Panc1 (cell line): ENCODE results near the gene HAUS5. TPM values are rescaled to one million over a fixed set of nuclear protein-coding genes. Genes with fewer than 3 reads are reported as not detected.

Experiments used
- ATAC-seq: fragments of 200-7000 bp; cut with Tn5 transposase; 2 replicates; pipeline ENCODE4 v1.9.1; 2020; ENCODE audit warnings: mild to moderate bottlenecking, moderate library complexity
- BruUV-seq: library from RNA; stranded (reverse); fragments of 400-500 nt; replicated peaks from 2 replicates; lab custom pipeline; 2021; lab: Mats Ljungman, UMichigan
- CTCF ChIA-PET: fragments of 300-600 bp; sonication (Branson Sonifier 250); formaldehyde crosslinking; loops from one replicate; lab custom pipeline; 2022; ENCODE audit warnings: antibody characterized with exemption; lab: Charles Lee
- POLR2A ChIA-PET: fragments of 300-600 bp; sonication (Branson Sonifier 250); formaldehyde crosslinking; loops from one replicate; lab custom pipeline; 2022; ENCODE audit warnings: antibody characterized with exemption; lab: Charles Lee
- DNase-seq: peaks from one replicate; pipeline ENCODE4 v3.0.0-alpha.2; 2010; ENCODE audit warnings: low read depth, low spot score
- H3K27ac ChIP-seq: 2 replicates; pipeline ENCODE4 v1.5.1; 2011; ENCODE audit warnings: mild to moderate bottlenecking, low read length, inconsistent platforms
- H3K27me3 ChIP-seq: fragments of 200-500 bp; sonication (Bioruptor generic); 2 replicates; pipeline ENCODE4 v1.6.0; 2014; ENCODE audit warnings: low read length, inconsistent platforms; ENCODE audit not compliant: control insufficient read depth, insufficient read depth
- H3K36me3 ChIP-seq: fragments of 200-500 bp; sonication (Bioruptor generic); 2 replicates; pipeline ENCODE4 v1.5.1; 2014; ENCODE audit warnings: inconsistent platforms, mild to moderate bottlenecking, low read length, moderate library complexity; ENCODE audit not compliant: control insufficient read depth, insufficient read depth
- H3K4me1 ChIP-seq: 2 replicates; pipeline ENCODE4 v1.5.1; 2011; ENCODE audit warnings: inconsistent platforms, mild to moderate bottlenecking, low read length, moderate library complexity; ENCODE audit not compliant: control insufficient read depth, insufficient read depth
- H3K4me3 ChIP-seq, 2 experiments: 2 replicates each; pipeline ENCODE4 v1.5.1; 2011 to 2012; ENCODE audit warnings: low read depth in 2 of 2, low read length in 2 of 2, mild to moderate bottlenecking in 2 of 2, inconsistent platforms in 1 of 2, moderate library complexity in 1 of 2
- H3K9me3 ChIP-seq: fragments of 200-500 bp; sonication (Bioruptor generic); 2 replicates; pipeline ENCODE4 v1.5.1; 2014; ENCODE audit warnings: low read depth, mild to moderate bottlenecking, inconsistent platforms, low read length, moderate library complexity; ENCODE audit not compliant: control insufficient read depth, insufficient read depth
- POLR2AphosphoS5 ChIP-seq: IDR thresholded peaks from 2 replicates; pipeline ENCODE4 v1.6.1; 2012; ENCODE audit warnings: mild to moderate bottlenecking, low read depth, low read length, moderate library complexity
- SIN3A ChIP-seq: IDR thresholded peaks from 2 replicates; pipeline ENCODE4 v1.6.1; 2012; ENCODE audit warnings: low read depth, mild to moderate bottlenecking, low read length, moderate library complexity, borderline replicate concordance; ENCODE audit not compliant: insufficient read depth
- TCF7L2 ChIP-seq: IDR thresholded peaks from 2 replicates; pipeline ENCODE4 v1.6.1; 2011; ENCODE audit warnings: mild to moderate bottlenecking, low read depth, low read length, inconsistent platforms
- in situ Hi-C: cut with HindIII; loops from 2 replicates; pipeline ENCODE4 v1.10.0; 2016; ENCODE audit warnings: low sequenced_read_pairs, low pct_unique_long_range_greater_than_20kb
- intact Hi-C: fragments of 100-400 bp; cut with micrococcal nuclease; formaldehyde crosslinking; loops from one replicate; pipeline ENCODE4 v1.10.0; 2022; ENCODE audit not compliant: unreplicated experiment
- total RNA-seq: library from RNA; stranded (reverse); gene quantifications from one replicate; pipeline ENCODE4 v1.2.1, GENCODE V29; 2021; ENCODE audit not compliant: unreplicated experiment
- TF ChIP-seq, protein P1 (sequence below), 2 experiments: IDR thresholded peaks; 2 replicates each; pipeline ENCODE4 v1.6.1; 2011 to 2012; ENCODE audit warnings: low read depth in 2 of 2, control low read depth in 1 of 2, low read length in 1 of 2, mild to moderate bottlenecking in 1 of 2, moderate library complexity in 1 of 2; ENCODE audit not compliant: insufficient read depth in 1 of 2
- TF ChIP-seq, protein P2 (sequence below): fragments of 450-650 bp; IDR thresholded peaks from 2 replicates; pipeline ENCODE4 v1.5.1; 2017; ENCODE audit warnings: mild to moderate bottlenecking

The HAUS5 gene
- total RNA-seq, 1 experiment from 2014 or later = 23.2 TPM

DNA sequence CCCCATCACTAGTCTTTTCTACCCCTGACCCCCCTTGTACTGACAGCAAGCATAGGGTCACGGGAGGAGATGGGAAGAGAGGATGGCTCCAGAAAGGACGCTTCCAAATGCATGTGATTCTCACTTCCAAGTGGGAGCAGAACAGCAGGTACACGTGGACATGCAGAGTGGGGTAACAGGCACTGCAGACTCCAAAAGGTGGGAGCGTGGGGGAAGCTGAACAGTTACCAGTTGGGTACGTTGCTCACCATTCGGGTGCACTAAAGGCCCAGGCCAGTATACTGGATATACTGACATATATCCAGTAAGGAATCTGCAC lies 26.7 kb downstream of the HAUS5 start:
- ChIA-PET CTCF (no interaction called here), POLR2A (no interaction called here)
- H3K36me3 ChIP-seq = no peaks in the 10 kb centered on the region; the same call in 1 of the 2 replicates
- ATAC-seq (no peak), DNase-seq (no peak)
- no peaks in the 10 kb centered on the region for H3K9me3 ChIP-seq
- H3K27me3 ChIP-seq = no peaks in the 10 kb centered on the region
- no peak overlapping the region for H3K27ac ChIP-seq
- BruUV-seq = no TSS peak
- H3K4me1 ChIP-seq = 0 out of 2 replicates have a peak, but pooled peaks cover 12% of the 10 kb centered on the region
- intact Hi-C loops (no loop called here), in situ Hi-C loops (no loop called here)
- no peak overlapping the region for H3K4me3 ChIP-seq
- TF ChIP-seq SIN3A (no peak), POLR2AphosphoS5 (0 out of 2 replicates have a peak, but pooled peaks have one; percentile 10), TCF7L2 (no peak)
- TF ChIP-seq, protein P1, sequence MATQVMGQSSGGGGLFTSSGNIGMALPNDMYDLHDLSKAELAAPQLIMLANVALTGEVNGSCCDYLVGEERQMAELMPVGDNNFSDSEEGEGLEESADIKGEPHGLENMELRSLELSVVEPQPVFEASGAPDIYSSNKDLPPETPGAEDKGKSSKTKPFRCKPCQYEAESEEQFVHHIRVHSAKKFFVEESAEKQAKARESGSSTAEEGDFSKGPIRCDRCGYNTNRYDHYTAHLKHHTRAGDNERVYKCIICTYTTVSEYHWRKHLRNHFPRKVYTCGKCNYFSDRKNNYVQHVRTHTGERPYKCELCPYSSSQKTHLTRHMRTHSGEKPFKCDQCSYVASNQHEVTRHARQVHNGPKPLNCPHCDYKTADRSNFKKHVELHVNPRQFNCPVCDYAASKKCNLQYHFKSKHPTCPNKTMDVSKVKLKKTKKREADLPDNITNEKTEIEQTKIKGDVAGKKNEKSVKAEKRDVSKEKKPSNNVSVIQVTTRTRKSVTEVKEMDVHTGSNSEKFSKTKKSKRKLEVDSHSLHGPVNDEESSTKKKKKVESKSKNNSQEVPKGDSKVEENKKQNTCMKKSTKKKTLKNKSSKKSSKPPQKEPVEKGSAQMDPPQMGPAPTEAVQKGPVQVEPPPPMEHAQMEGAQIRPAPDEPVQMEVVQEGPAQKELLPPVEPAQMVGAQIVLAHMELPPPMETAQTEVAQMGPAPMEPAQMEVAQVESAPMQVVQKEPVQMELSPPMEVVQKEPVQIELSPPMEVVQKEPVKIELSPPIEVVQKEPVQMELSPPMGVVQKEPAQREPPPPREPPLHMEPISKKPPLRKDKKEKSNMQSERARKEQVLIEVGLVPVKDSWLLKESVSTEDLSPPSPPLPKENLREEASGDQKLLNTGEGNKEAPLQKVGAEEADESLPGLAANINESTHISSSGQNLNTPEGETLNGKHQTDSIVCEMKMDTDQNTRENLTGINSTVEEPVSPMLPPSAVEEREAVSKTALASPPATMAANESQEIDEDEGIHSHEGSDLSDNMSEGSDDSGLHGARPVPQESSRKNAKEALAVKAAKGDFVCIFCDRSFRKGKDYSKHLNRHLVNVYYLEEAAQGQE (IDR thresholded peaks at IDR 0.05; ENCODE audit: insufficient read depth in 1 of 2, low read depth in 2 of 2, low read length in 1 of 2) = no peak
- TF ChIP-seq, protein P2, sequence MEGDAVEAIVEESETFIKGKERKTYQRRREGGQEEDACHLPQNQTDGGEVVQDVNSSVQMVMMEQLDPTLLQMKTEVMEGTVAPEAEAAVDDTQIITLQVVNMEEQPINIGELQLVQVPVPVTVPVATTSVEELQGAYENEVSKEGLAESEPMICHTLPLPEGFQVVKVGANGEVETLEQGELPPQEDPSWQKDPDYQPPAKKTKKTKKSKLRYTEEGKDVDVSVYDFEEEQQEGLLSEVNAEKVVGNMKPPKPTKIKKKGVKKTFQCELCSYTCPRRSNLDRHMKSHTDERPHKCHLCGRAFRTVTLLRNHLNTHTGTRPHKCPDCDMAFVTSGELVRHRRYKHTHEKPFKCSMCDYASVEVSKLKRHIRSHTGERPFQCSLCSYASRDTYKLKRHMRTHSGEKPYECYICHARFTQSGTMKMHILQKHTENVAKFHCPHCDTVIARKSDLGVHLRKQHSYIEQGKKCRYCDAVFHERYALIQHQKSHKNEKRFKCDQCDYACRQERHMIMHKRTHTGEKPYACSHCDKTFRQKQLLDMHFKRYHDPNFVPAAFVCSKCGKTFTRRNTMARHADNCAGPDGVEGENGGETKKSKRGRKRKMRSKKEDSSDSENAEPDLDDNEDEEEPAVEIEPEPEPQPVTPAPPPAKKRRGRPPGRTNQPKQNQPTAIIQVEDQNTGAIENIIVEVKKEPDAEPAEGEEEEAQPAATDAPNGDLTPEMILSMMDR = no peak

DNA sequence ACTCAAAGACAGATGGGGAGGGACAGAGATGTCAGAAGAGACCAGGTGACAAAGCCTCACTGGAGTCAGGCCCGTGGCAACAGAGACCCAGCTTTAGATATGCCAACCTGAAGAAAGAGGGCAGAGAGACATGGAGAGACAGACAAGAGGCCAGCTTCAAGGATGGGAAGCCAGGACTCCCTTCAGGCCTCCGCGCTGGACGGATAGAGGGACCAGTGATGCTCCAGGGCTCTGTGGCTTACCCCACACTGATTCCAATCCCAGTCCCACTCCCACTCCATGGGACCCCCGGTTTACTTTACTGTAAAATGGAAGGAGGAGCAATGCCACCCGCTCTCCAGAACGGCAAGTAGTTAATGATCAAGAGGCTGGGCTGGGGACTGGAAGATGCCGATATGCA lies 27.3 kb downstream of the HAUS5 start:
- ChIA-PET CTCF (no interaction called here), POLR2A (no interaction called here)
- Histone ChIP-seq H3K27me3 (no peaks in the 10 kb centered on the region), H3K4me3 (no peak overlapping the region), H3K27ac (no peak overlapping the region), H3K36me3 (no peaks in the 10 kb centered on the region; the same call in 1 of the 2 replicates), H3K9me3 (no peaks in the 10 kb centered on the region), H3K4me1 (0 out of 2 replicates have a peak, but pooled peaks cover 14% of the 10 kb centered on the region)
- intact Hi-C loops = no loop called here
- TF ChIP-seq POLR2AphosphoS5 = no peak
- no peak for TF ChIP-seq SIN3A
- no peak for TF ChIP-seq TCF7L2
- TF ChIP-seq, protein P1 (IDR thresholded peaks at IDR 0.05; ENCODE audit: insufficient read depth in 1 of 2, low read depth in 2 of 2, low read length in 1 of 2) = no peak
- TF ChIP-seq, protein P2 = no peak
- DNase-seq (no peak), ATAC-seq (no peak)
- in situ Hi-C loops = no loop called here
- no TSS peak for BruUV-seq
